Liver (tissue), 3 donors: ENCODE data around the gene DDX42.

ENCODE experiments used
- ATF3 ChIP-seq: IDR thresholded peaks from 2 replicates; pipeline ENCODE4 v1.6.1; 2016; ENCODE audit warnings: antibody characterized with exemption
- CTCF ChIP-seq: fragments of 150-350 bp; IDR thresholded peaks from 2 replicates; pipeline ENCODE4 v1.5.1; 2017; ENCODE audit warnings: improper control_type of control experiment, low read depth, low read length; ENCODE audit not compliant: missing input control
- GABPA ChIP-seq, 2 donors: IDR thresholded peaks in 1 of 2; conservative IDR thresholded peaks in 1 of 2; 2 replicates each; pipeline ENCODE4 v1.6.1; 2016; ENCODE audit warnings: antibody characterized with exemption in 2 of 2, mild to moderate bottlenecking in 1 of 2, moderate library complexity in 1 of 2
- MAX ChIP-seq: IDR thresholded peaks from 2 replicates; pipeline ENCODE4 v1.6.1; 2016; ENCODE audit warnings: antibody characterized with exemption
- REST ChIP-seq: IDR thresholded peaks from 2 replicates; pipeline ENCODE4 v1.6.1; 2016; ENCODE audit warnings: antibody characterized with exemption, mild to moderate bottlenecking
- TAF1 ChIP-seq: conservative IDR thresholded peaks from 2 replicates; pipeline ENCODE4 v1.6.1; 2016; ENCODE audit warnings: antibody characterized with exemption, mild to moderate bottlenecking
- YY1 ChIP-seq: IDR thresholded peaks from 2 replicates; pipeline ENCODE4 v1.6.1; 2016; ENCODE audit warnings: antibody characterized with exemption, mild to moderate bottlenecking
- ZBTB33 ChIP-seq: IDR thresholded peaks from 2 replicates; pipeline ENCODE4 v1.6.1; 2016; ENCODE audit warnings: antibody characterized with exemption
- donor health status: healthy.
- donor health status: healthy.

- TF ChIP-seq CTCF (no peak), GABPA (IDR thresholded peaks at IDR 0.05 in 1 of 2, conservative IDR thresholded peaks at IDR 0.05 in 1 of 2) (no peak), TAF1 (no peak), MAX (no peak), ZBTB33 (no peak), ATF3 (no peak), YY1 (no peak), REST (no peak)
Observed at GRCh38 chr17:63774141-63774968, at the start of gene DDX42.
